GM19438 (cell line): Measurements from ENCODE around the gene FOXS1.
A peak's percentile ranks its signal among the peaks of the same experiment; 100 is the strongest.

ENCODE experiments used
- ATAC-seq: cut with Tn5 transposase; IDR thresholded peaks from one replicate; pipeline ENCODE4 v1.9.1; 2021; ENCODE audit warnings: low read depth; ENCODE audit not compliant: unreplicated experiment

The FOXS1 gene

DNA sequence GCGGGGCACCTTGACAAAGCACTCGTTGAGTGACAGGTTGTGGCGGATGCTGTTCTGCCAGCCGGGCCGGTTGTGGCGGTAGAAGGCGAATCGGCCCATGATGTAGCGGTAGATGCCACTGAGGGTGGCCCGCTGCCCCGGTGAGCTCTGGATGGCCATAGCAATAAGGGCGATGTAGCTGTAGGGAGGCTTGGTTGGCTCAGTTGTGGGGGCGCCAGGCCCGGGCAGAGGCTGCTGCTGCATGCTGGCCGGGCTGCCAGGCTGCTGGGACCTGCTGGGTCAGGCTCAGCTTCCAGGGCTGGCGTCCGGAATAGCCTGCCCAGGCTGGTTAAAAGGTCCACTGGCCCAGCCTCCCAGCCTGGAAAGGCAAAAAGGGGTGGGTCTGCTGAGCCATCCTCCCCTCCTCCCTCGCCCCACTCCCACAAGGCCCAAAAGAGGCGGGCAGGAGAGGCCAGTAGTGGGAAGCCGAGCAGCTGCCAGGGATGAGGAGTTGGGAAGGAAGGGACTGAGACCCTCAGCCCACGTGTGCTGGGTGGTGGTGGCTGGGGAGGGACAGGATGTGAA, at the start of gene FOXS1:
FOXS1 (minus strand) TSS at position 305 of the 564 bp plus-strand sequence; CDS start at position 243, 62 bp downstream.
- no peak for ATAC-seq

DNA sequence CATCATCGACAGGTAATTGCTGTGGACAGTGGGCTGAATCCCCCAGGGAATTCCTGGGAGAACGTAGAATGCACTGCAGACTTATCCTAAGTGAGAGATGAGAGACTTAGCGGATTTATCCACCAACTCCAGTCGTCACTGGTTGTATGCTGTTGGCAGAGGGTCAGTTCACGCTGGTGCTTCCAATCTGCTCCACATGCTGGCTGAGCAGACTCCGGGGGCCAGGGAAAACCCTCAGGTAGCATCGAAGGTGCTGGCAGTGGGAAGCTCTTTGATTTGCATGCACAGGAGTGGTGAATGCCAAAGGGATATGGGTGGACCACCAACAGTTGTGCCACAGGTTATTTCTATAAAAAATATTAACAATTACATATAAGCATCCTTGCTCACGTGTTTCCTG, 45.2 kb upstream of the FOXS1 start:
- no peak for ATAC-seq

DNA sequence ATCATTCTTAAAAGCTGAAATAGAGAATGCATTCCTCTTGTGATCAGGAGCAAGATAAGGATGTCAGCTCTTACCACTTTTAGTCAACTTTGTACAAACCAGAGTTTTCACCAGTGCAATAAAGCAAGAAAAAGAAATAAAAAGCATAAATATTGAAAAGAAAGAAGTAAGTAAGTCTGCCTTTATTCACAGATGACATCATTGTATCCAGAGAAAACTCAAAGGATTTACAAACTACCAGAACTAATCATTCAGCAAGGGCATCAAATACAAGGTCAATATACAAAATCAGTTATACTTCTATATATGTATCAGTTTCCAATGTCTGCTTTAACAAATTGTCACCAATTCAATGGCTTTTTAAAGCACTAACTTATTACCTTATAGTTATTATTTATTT, 38.4 kb upstream of the FOXS1 start:
- ATAC-seq, result no peak

- ATAC-seq, result no peak
Observed at GRCh38 chr20:31881945-31882344, 36.5 kb upstream of the FOXS1 start.

DNA sequence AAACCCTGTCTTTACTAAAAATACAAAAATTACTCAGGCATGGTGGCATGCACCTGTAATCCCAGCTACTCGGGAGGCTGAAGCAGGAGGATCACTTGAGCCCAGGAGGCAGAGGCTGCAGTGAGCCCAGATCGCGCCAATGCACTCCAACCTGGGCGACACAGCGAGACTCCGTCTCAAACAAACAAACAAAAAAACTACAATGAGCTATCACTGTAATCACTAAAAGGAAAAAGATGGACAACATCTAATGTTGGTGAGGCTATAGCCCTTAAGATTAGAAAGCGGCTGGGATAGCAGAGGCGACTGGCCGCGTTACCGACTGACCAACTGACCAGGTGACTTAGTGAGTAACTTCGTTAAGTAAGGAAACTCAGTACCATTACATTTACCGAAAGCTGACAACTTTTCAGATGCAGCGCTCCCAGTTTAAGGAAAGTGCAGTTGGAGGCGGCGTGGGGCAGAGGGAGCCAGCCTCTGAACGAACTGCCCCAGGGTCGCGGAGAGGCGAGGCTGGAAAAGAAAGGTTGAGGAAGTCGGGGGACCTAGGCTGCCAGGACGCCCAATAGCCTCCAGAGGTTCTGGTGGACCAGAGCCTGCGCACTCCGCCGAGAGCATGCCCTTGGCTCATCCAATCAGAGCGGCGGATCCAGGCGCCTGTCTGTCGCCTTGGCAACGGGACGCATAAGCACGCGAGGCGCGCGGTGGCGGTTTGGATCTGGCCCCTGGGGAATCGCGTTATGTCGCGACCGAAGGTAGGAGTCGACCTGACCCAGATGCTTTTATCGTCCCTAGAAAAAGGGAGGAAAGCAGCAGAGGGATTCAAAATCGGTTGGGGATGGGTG, 34.0 kb upstream of the FOXS1 start:
- ATAC-seq, result peak; percentile 76

- ATAC-seq, result no peak
Observed at GRCh38 chr20:31877684-31878083, 32.3 kb upstream of the FOXS1 start.

- ATAC-seq, result no peak
Observed at GRCh38 chr20:31875671-31876070, 30.3 kb upstream of the FOXS1 start.

DNA sequence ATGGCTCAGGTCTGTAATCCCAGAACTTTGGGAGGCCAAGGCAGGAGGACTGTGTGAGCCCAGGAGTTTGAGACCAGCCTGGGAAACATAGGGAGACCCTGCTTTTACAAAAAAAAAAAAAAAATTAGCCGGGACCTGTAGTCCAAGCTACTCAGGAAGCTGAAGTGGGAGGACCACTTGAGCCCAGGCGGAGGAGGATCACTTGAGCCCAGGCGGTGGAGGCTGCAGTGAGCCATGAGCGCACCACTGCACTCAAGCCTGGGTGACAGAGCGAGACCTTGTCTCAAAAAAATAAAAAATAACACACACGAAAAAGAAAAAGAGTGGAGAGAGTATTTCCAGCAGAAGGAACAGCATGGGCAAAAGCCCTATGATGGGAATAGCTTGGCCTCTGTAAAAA, 27.0 kb upstream of the FOXS1 start:
- ATAC-seq, result no peak

- ATAC-seq, result no peak
Observed at GRCh38 chr20:31871618-31871954, 26.2 kb upstream of the FOXS1 start.

GRCh38 chr20:31870726-31871617, 25.6 kb upstream of the FOXS1 start:
- ATAC-seq, result no peak

DNA sequence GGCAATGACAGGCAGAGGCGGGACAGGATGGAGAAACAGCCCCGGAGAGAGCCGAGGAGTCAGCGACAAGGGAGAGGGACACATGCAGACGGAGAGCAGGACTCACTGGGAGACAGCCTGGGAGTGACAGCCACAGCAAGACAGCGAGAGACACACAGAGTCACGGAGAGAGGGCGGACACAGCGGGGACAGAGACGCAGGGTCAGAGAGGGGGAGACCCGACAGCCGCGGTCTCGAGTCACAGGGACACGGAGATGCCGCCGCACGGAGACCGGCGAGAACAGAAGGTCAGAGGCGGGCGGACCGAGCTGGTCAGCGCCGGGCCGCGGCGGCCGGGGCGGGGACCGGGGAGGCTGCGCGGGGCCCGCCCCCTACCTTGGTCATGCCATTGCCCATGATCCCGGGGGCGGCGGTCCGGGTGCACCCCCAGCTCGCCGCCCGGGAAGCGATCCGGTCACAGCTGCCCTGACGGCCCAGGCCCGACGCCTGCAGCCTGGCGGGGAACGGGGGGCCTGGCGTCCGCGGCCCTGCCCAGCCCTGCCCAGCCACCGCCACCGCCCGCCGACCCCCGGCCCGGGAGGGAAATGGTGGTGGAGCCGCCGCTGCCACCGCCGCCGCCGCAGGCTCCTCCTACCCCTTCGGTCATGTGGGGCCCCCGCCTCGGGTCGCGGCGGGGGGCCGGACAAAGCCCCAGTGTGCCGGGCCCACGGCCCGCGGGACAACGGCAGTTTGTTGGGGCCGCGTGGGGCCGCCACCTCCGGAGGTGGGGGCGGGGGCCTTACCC, 24.7 kb upstream of the FOXS1 start, which contains the start of the genes DUSP15 and TTLL9:
DUSP15 (minus strand) TSS at position 586 of the 784 bp plus-strand sequence; CDS start at position 396, 190 bp downstream.
TTLL9 (plus strand) TSS at position 693 of the 784 bp plus-strand sequence. CDS start 493 bp downstream, outside the sequence.
- no peak for ATAC-seq

GRCh38 chr20:31869673-31869941, 24.2 kb upstream of the FOXS1 start:
- no peak for ATAC-seq

DNA sequence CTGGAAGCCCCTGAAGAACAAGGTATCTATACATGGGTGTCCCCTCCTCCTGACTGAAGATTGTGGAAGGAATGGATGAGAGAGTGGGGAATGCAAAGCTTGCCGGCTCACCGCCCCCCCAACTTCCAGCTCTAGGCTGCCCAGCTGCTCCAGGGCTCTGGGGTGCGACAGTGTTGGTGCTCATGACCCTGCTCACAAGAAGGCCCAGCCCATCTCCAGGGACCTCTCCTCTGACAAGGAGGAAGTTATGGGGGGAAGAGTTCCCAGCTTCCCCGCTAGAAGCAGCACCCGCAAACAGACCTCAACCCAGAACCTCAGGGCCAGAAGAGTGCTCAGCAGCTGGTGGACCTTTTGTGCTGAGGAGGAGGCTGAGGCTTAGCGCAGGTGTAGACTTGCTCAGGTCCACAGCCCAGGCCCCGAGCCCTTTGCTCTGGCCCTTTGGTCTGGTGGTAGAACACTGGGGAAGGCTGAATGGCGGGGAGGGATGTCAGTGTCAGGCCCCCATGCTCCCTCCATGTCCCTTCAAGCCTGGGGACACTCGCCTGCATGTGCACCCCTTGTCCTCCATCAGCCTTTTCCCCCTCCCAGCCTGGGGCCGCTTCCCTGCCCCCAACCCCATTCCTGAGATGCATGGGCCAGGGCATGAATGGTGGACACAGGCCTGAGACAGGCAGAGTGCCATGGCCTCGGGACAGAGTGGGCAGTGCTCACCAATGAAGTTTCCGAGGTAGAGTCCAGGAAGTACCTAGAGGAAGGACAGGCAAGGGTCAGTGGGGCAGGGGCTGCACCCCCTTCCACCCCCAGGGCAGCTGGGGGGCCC, 23.7 kb upstream of the FOXS1 start:
- no peak for ATAC-seq

DNA sequence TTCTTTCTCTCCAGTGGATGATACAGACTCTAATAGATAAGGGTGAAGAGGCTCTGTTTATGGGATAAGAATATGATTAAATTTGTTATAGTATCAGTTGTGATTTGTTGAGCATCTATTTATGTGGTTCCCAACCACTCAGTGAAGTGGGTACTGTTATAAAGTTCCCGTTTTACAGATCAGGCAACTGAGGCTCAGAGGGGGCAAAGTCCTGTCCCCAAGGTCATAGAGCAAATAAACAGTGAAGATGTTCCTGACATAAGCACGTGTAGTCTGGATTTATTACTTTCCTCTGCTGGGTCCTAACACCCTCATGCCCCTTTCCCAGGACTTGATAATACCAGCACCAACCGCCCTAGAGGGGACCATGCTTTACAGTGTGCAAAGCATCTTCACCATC, 20.8 kb upstream of the FOXS1 start:
- ATAC-seq, result no peak

GRCh38 chr20:31864521-31865400, 19.4 kb upstream of the FOXS1 start:
- ATAC-seq, result no peak

DNA sequence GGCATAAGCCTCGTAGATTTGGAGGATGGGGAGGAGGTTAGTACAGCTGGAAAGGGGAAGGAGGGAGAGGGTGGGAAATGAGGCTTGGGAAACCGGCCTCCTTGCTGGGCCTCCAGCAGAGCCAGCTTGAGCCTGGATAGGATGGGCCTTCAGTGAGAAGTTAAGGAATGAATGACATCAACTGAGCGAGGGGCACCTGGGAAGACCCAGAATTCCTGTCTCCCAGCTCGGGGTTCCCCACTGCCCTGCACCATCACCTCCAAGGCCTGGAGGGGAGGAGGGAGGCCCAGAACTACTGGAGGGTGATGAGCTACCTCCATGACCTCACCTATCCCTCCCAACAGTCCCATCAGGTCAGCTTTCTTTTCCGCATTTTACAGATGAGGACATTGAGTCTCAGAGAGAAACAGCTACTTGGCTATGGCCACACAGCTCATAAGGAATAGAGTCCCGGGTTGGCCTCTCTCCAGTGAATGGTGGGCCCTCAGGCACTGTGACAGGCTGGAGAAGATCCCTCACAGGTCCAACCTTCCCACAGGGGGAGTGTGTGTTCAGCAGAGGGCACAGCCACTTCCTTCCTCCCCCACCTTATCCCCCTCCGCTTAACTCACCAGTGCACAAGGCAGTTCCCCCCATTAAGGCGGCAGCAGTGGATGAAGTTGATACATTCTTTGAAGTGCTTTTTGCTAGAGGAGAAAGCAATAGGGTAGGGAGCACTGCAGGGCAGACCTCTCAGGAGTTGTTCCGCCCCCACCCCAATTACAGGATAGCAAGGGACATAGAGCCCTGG, 18.1 kb upstream of the FOXS1 start:
- no peak for ATAC-seq

- ATAC-seq, result no peak
Observed at GRCh38 chr20:31862506-31862905, 17.1 kb upstream of the FOXS1 start.

DNA sequence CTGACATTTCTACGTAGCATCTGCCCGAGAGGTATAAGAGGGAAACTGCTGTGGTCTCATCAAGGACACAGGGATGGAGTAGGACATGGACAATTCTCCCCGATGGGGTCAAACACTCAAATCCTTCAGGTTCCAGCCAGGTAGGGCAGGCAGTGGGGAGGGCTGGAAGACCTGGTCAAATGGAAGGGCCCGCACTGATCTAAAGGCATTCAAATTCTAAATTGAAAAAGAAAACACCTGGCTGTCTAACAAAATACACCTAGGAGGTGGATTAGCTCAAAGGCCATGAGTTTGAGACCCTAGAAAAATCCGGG, 16.7 kb upstream of the FOXS1 start:
- ATAC-seq, result no peak
